ENCODE results near the gene GATM. TPM values are rescaled to one million over a fixed set of nuclear protein-coding genes. Genes with fewer than 3 reads are reported as not detected.

The GATM gene
- total RNA-seq, 1 experiment from 2014 or later = 4.2 TPM

DNA sequence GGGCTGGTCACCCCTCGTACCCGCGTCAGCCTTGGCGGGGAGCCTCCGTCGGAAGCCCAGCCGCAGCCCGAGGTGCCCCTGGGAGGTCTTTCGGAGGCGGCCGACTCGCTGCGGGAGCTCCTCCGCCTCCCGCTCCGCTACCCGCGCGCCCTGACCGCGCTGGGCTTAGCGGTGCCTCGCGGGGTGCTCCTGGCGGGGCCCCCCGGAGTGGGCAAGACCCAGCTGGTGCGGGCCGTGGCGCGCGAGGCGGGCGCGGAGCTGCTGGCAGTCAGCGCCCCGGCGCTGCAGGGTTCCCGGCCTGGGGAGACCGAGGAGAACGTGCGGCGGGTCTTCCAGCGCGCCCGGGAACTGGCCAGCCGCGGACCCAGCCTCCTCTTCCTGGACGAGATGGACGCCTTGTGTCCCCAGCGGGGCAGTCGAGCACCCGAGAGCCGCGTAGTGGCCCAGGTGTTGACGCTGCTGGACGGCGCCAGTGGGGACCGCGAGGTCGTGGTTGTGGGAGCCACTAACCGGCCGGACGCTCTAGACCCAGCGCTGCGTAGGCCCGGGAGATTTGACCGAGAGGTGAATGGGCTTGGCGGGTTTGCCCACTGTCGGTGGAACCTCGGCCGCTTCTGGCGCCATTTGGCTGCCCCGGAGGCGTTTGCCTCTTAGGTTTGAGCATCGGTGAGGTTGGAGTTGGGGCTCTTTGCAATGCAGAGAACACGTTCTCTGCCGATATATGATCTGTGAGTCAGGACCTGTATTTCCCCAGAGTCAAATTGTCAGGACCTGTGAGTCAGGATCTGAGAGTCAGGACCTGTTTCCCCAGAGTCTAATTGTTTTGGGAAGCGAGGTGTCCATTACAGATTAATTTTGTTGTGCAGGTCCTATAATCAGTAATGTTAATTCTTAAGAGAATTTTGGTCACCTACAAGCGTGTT, 24.9 kb upstream of the GATM start:
- intact Hi-C loops (cut with micrococcal nuclease; ENCODE audit: unreplicated experiment) = no loop called here

DNA sequence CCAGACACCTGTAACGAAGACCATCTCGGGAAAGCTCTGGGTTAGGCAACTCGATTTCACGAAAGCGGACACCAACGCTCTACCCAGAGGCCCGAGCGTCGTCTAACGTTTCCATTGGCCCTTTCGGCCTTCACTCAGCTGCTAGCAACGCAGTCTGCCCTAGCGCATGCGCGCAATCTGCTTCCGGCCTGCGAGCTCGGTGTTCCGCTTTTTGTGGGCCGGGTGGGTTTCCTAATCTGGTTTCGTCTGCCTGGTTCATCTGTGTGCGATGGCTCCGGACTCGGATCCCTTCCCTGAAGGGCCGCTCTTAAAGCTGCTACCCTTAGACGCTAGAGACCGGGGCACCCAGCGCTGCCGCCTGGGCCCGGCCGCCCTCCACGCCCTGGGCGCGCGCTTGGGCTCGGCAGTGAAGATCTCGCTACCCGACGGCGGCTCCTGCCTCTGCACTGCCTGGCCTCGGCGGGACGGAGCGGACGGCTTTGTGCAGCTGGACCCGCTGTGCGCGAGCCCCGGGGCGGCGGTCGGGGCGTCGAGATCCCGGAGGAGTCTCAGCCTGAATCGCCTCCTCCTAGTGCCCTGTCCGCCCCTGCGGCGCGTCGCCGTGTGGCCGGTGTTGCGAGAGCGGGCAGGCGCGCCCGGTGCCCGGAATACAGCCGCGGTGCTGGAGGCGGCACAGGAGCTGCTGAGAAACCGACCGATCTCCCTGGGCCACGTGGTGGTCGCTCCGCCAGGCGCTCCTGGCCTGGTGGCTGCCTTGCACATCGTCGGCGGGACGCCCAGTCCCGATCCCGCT, 24.0 kb upstream of the GATM start:
- BruUV-seq (replicated peaks) = TSS peak; percentile 4
- TF ChIP-seq, protein P1, sequence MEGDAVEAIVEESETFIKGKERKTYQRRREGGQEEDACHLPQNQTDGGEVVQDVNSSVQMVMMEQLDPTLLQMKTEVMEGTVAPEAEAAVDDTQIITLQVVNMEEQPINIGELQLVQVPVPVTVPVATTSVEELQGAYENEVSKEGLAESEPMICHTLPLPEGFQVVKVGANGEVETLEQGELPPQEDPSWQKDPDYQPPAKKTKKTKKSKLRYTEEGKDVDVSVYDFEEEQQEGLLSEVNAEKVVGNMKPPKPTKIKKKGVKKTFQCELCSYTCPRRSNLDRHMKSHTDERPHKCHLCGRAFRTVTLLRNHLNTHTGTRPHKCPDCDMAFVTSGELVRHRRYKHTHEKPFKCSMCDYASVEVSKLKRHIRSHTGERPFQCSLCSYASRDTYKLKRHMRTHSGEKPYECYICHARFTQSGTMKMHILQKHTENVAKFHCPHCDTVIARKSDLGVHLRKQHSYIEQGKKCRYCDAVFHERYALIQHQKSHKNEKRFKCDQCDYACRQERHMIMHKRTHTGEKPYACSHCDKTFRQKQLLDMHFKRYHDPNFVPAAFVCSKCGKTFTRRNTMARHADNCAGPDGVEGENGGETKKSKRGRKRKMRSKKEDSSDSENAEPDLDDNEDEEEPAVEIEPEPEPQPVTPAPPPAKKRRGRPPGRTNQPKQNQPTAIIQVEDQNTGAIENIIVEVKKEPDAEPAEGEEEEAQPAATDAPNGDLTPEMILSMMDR (IDR thresholded peaks at IDR 0.05; ENCODE audit: unreplicated experiment) = no peak
- H3K27ac Mint-ChIP-seq (ENCODE audit: unreplicated experiment) = peak overlapping the region; percentile 58
- peaks cover 36% of the 10 kb centered on the region for H3K36me3 Mint-ChIP-seq (ENCODE audit: insufficient read depth, unreplicated experiment)
- CTCF ChIA-PET = interaction anchor here (0.6 to 1.8 kb wide), 10 partner anchors 25 to 276 kb away, joined by 3 to 8 read pairs (median 4); no protein-coding TSS in a partner anchor
- no peaks in the 10 kb centered on the region for H3K9me3 Mint-ChIP-seq (ENCODE audit: low read depth, unreplicated experiment)
- peak; percentile 94 for DNase-seq
- H3K4me1 Mint-ChIP-seq (ENCODE audit: low read depth, unreplicated experiment) = peaks cover 9% of the 10 kb centered on the region
- peak overlapping the region; percentile 93 for H3K4me3 Mint-ChIP-seq (ENCODE audit: low read depth, unreplicated experiment)
- H3K27me3 Mint-ChIP-seq (ENCODE audit: unreplicated experiment) = no peaks in the 10 kb centered on the region
- intact Hi-C loops (cut with micrococcal nuclease; ENCODE audit: unreplicated experiment) = no loop called here

More for the DNA sequence above, 24.9 kb upstream of the GATM start:
- H3K9me3 Mint-ChIP-seq (ENCODE audit: low read depth, unreplicated experiment) = no peaks in the 10 kb centered on the region
- peak overlapping the region; percentile 74 for H3K27ac Mint-ChIP-seq (ENCODE audit: unreplicated experiment)
- no TSS peak for BruUV-seq (replicated peaks)
- no peaks in the 10 kb centered on the region for H3K27me3 Mint-ChIP-seq (ENCODE audit: unreplicated experiment)
- peak overlapping the region; percentile 93 for H3K4me3 Mint-ChIP-seq (ENCODE audit: low read depth, unreplicated experiment)
- DNase-seq = peak; percentile 43
- CTCF ChIA-PET = interaction anchor here (1.4 to 1.8 kb wide), 2 partner anchors 26 to 240 kb away, joined by 6 read pairs; no protein-coding TSS in a partner anchor
- TF ChIP-seq, protein P1 (IDR thresholded peaks at IDR 0.05; ENCODE audit: unreplicated experiment) = no peak
- H3K4me1 Mint-ChIP-seq (ENCODE audit: low read depth, unreplicated experiment) = peaks cover 9% of the 10 kb centered on the region
- peaks cover 43% of the 10 kb centered on the region for H3K36me3 Mint-ChIP-seq (ENCODE audit: insufficient read depth, unreplicated experiment)

DNA sequence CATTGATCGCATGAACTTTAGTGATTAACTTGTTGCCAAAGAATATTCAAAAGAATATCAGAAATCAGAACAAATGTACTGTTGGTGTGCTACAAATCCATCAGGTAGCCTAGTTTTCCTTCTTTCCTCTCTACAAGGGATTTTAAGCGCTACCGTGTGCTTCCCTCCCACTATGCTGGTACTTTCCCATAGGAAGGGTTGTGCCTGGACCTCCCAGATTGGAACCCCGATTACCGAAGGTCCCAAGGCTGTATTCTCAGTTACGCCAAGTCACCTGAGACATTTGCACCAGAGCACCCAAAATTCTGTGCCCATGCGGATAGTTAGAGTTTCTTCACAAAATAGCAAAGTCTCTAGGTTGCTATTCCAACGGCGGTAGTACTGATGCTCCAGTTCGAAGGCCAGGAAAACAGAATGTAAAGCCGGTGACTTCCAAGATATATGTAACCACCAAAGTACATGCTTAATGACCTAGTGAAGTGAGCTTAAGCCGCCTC, 23.4 kb upstream of the GATM start:
- TSS peak; percentile 85 for BruUV-seq (replicated peaks)
- H3K4me1 Mint-ChIP-seq (ENCODE audit: low read depth, unreplicated experiment) = peaks cover 9% of the 10 kb centered on the region
- H3K27me3 Mint-ChIP-seq (ENCODE audit: unreplicated experiment) = no peaks in the 10 kb centered on the region
- peak overlapping the region; percentile 93 for H3K4me3 Mint-ChIP-seq (ENCODE audit: low read depth, unreplicated experiment)
- H3K9me3 Mint-ChIP-seq (ENCODE audit: low read depth, unreplicated experiment) = no peaks in the 10 kb centered on the region
- CTCF ChIA-PET = interaction anchor here (0.6 to 1.8 kb wide), 10 partner anchors 24 to 275 kb away, joined by 3 to 8 read pairs (median 4); no protein-coding TSS in a partner anchor
- no peak for DNase-seq
- intact Hi-C loops (cut with micrococcal nuclease; ENCODE audit: unreplicated experiment) = loop anchor here (2.0 kb wide), 1 partner anchor 197 kb away; no protein-coding TSS in a partner anchor
- peaks cover 32% of the 10 kb centered on the region for H3K36me3 Mint-ChIP-seq (ENCODE audit: insufficient read depth, unreplicated experiment)
- TF ChIP-seq, protein P1 (IDR thresholded peaks at IDR 0.05; ENCODE audit: unreplicated experiment) = no peak
- H3K27ac Mint-ChIP-seq (ENCODE audit: unreplicated experiment) = peak overlapping the region; percentile 58

All from Calu3 (cell line).